ENCODE data around the gene NCK1. TPM values are rescaled to one million over a fixed set of nuclear protein-coding genes. Genes with fewer than 3 reads are reported as not detected.
"Not testable (repeated sequence)": the region's sequence is repeated elsewhere in the genome, so short reads cannot be mapped to it uniquely, and the experiment has no call there.

The NCK1 gene
- total and polyA plus RNA-seq, 2 donors (not counting 1 experiment from before 2014, with no cell fraction given): 59.5 to 62.7 TPM

- Histone ChIP-seq H3K4me2 (ENCODE audit: extremely low read depth, insufficient read depth, low read length) (no peak overlapping the region), H3K36me3 (ENCODE audit: control insufficient read depth, insufficient read depth, low read length) (no peaks in the 10 kb centered on the region), H3K4me1 (ENCODE audit: control insufficient read depth, extremely low read depth, insufficient read depth, low read length) (no peaks in the 10 kb centered on the region), H4K20me1 (ENCODE audit: control insufficient read depth, extremely low read depth, insufficient read depth, low read length) (no peaks in the 10 kb centered on the region), H3K4me3 (replicated peaks in 1 of 4; ENCODE audit: control extremely low read depth in 1 of 4, insufficient read depth in 1 of 4, low read depth in 3 of 4, low read length in 4 of 4) (no peak overlapping the region), H3K79me2 (ENCODE audit: control insufficient read depth, insufficient read depth, low read length) (peaks cover 46% of the 10 kb centered on the region), H3K27me3 (ENCODE audit: control insufficient read depth, insufficient read depth, low read length) (no peaks in the 10 kb centered on the region), H3K9ac (ENCODE audit: insufficient read depth, low read length) (no peak overlapping the region), H3K9me3 (ENCODE audit: control insufficient read depth, insufficient read depth, low read depth, low read length) (no peaks in the 10 kb centered on the region), H3K27ac (ENCODE audit: insufficient read depth, low read length) (no peak overlapping the region), H2AFZ (ENCODE audit: low read length) (no peak overlapping the region)
- peak in 1 of 2 donors; percentile 67 for DNase-seq (ENCODE audit: low read depth in 2 of 2)
- TF ChIP-seq CTCF (conservative IDR thresholded peaks at IDR 0.05 in 1 of 2, IDR thresholded peaks at IDR 0.05 in 1 of 2; ENCODE audit: low read depth in 1 of 2, low read length in 2 of 2) (no peak), EZH2 (IDR thresholded peaks at IDR 0.05; ENCODE audit: low read length, missing control alignments) (no peak)
These were observed 37.7 kb downstream of the NCK1 start for GRCh38 chr3:136899622-136900158.

GRCh38 chr3:136900694-136901093, 38.7 kb downstream of the NCK1 start:
- not testable (repeated sequence) for H3K36me3 ChIP-seq (ENCODE audit: control insufficient read depth, insufficient read depth, low read length); H3K4me2 ChIP-seq (ENCODE audit: extremely low read depth, insufficient read depth, low read length); DNase-seq (ENCODE audit: low read depth in 2 of 2); H3K27me3 ChIP-seq (ENCODE audit: control insufficient read depth, insufficient read depth, low read length); H3K9ac ChIP-seq (ENCODE audit: insufficient read depth, low read length); H3K4me3 ChIP-seq (replicated peaks in 1 of 4; ENCODE audit: control extremely low read depth in 1 of 4, insufficient read depth in 1 of 4, low read depth in 3 of 4, low read length in 4 of 4); H2AFZ ChIP-seq (ENCODE audit: low read length); H3K9me3 ChIP-seq (ENCODE audit: control insufficient read depth, insufficient read depth, low read depth, low read length); H3K4me1 ChIP-seq (ENCODE audit: control insufficient read depth, extremely low read depth, insufficient read depth, low read length); H4K20me1 ChIP-seq (ENCODE audit: control insufficient read depth, extremely low read depth, insufficient read depth, low read length); H3K27ac ChIP-seq (ENCODE audit: insufficient read depth, low read length)
- peaks cover 53% of the 10 kb centered on the region for H3K79me2 ChIP-seq (ENCODE audit: control insufficient read depth, insufficient read depth, low read length)

- Histone ChIP-seq H3K9me3 (ENCODE audit: control insufficient read depth, insufficient read depth, low read depth, low read length) (no peaks in the 10 kb centered on the region), H3K4me3 (replicated peaks in 1 of 4; ENCODE audit: control extremely low read depth in 1 of 4, insufficient read depth in 1 of 4, low read depth in 3 of 4, low read length in 4 of 4) (no peak overlapping the region), H3K27ac (ENCODE audit: insufficient read depth, low read length) (no peak overlapping the region), H3K4me1 (ENCODE audit: control insufficient read depth, extremely low read depth, insufficient read depth, low read length) (no peaks in the 10 kb centered on the region), H3K79me2 (ENCODE audit: control insufficient read depth, insufficient read depth, low read length) (peaks cover 56% of the 10 kb centered on the region), H3K4me2 (ENCODE audit: extremely low read depth, insufficient read depth, low read length) (no peak overlapping the region), H4K20me1 (ENCODE audit: control insufficient read depth, extremely low read depth, insufficient read depth, low read length) (no peaks in the 10 kb centered on the region), H3K36me3 (ENCODE audit: control insufficient read depth, insufficient read depth, low read length) (no peaks in the 10 kb centered on the region), H3K9ac (ENCODE audit: insufficient read depth, low read length) (no peak overlapping the region), H2AFZ (ENCODE audit: low read length) (no peak overlapping the region), H3K27me3 (ENCODE audit: control insufficient read depth, insufficient read depth, low read length) (no peaks in the 10 kb centered on the region)
- DNase-seq (ENCODE audit: low read depth in 2 of 2): no peak
- TF ChIP-seq CTCF (conservative IDR thresholded peaks at IDR 0.05 in 1 of 2, IDR thresholded peaks at IDR 0.05 in 1 of 2; ENCODE audit: low read depth in 1 of 2, low read length in 2 of 2) (no peak), EZH2 (IDR thresholded peaks at IDR 0.05; ENCODE audit: low read length, missing control alignments) (no peak)
These were observed 39.4 kb downstream of the NCK1 start for GRCh38 chr3:136901391-136901790.

- not testable (repeated sequence) for H3K27ac ChIP-seq (ENCODE audit: insufficient read depth, low read length); H3K9ac ChIP-seq (ENCODE audit: insufficient read depth, low read length); DNase-seq (ENCODE audit: low read depth in 2 of 2); H4K20me1 ChIP-seq (ENCODE audit: control insufficient read depth, extremely low read depth, insufficient read depth, low read length); H3K4me2 ChIP-seq (ENCODE audit: extremely low read depth, insufficient read depth, low read length); H3K4me3 ChIP-seq (replicated peaks in 1 of 4; ENCODE audit: control extremely low read depth in 1 of 4, insufficient read depth in 1 of 4, low read depth in 3 of 4, low read length in 4 of 4); H3K27me3 ChIP-seq (ENCODE audit: control insufficient read depth, insufficient read depth, low read length); H3K9me3 ChIP-seq (ENCODE audit: control insufficient read depth, insufficient read depth, low read depth, low read length); H2AFZ ChIP-seq (ENCODE audit: low read length); H3K36me3 ChIP-seq (ENCODE audit: control insufficient read depth, insufficient read depth, low read length); H3K4me1 ChIP-seq (ENCODE audit: control insufficient read depth, extremely low read depth, insufficient read depth, low read length)
- peaks cover 65% of the 10 kb centered on the region for H3K79me2 ChIP-seq (ENCODE audit: control insufficient read depth, insufficient read depth, low read length)
These were observed 40.5 kb downstream of the NCK1 start for GRCh38 chr3:136902530-136902929.

Data from fibroblast of lung (primary cell).